Glutamatergic neuron (in vitro differentiated cells): Measurements from ENCODE around the gene HMGB4. TPM values are rescaled to one million over a fixed set of nuclear protein-coding genes. Genes with fewer than 3 reads are reported as not detected.

Experiments used
- DNase-seq: peaks from one replicate; pipeline ENCODE4 v3.0.0; 2022
- H3K27ac Mint-ChIP-seq: one replicate; pipeline ENCODE4 v1.8.0; 2020; ENCODE audit warnings: mild to moderate bottlenecking, mixed read lengths, inconsistent platforms; ENCODE audit not compliant: unreplicated experiment
- H3K27me3 Mint-ChIP-seq: one replicate; pipeline ENCODE4 v1.8.0; 2020; ENCODE audit warnings: mild to moderate bottlenecking, moderate library complexity, mixed read lengths, inconsistent platforms; ENCODE audit not compliant: unreplicated experiment
- H3K36me3 Mint-ChIP-seq: one replicate; pipeline ENCODE4 v1.8.0; 2020; ENCODE audit warnings: mild to moderate bottlenecking, mixed read lengths, inconsistent platforms; ENCODE audit not compliant: unreplicated experiment
- H3K4me1 Mint-ChIP-seq: one replicate; pipeline ENCODE4 v1.8.0; 2020; ENCODE audit warnings: mild to moderate bottlenecking, low read depth, mixed read lengths, inconsistent platforms; ENCODE audit not compliant: unreplicated experiment
- H3K4me3 Mint-ChIP-seq: one replicate; pipeline ENCODE4 v1.8.0; 2020; ENCODE audit warnings: mild to moderate bottlenecking, mixed read lengths, inconsistent platforms; ENCODE audit not compliant: unreplicated experiment
- H3K9me3 Mint-ChIP-seq: one replicate; pipeline ENCODE4 v1.8.0; 2020; ENCODE audit warnings: mild to moderate bottlenecking, moderate library complexity, mixed read lengths, inconsistent platforms; ENCODE audit not compliant: unreplicated experiment
- total RNA-seq: library from RNA; stranded (reverse); fragmentation: NEBNext Ultra II Directional; extraction: Animal tissue kit (Norgen Biotek cat#: 25700); gene quantifications from one replicate; pipeline ENCODE4 v1.2.1, GENCODE V29; 2021; ENCODE audit not compliant: unreplicated experiment
- TF ChIP-seq, protein P1 (sequence below): fragments of 200-600 bp; sonication (generic); IDR thresholded peaks from one replicate; pipeline ENCODE4 v1.5.0; 2021; ENCODE audit not compliant: partially characterized antibody, unreplicated experiment

The HMGB4 gene
- total RNA-seq, 1 donor from 2014 or later: not detected

- Mint-ChIP-seq H3K4me1 (no peaks in the 10 kb centered on the region), H3K27me3 (peaks cover 2% of the 10 kb centered on the region), H3K4me3 (no peak overlapping the region), H3K27ac (no peak overlapping the region), H3K9me3 (no peaks in the 10 kb centered on the region), H3K36me3 (no peaks in the 10 kb centered on the region)
- no peak for DNase-seq
- TF ChIP-seq, protein P1, sequence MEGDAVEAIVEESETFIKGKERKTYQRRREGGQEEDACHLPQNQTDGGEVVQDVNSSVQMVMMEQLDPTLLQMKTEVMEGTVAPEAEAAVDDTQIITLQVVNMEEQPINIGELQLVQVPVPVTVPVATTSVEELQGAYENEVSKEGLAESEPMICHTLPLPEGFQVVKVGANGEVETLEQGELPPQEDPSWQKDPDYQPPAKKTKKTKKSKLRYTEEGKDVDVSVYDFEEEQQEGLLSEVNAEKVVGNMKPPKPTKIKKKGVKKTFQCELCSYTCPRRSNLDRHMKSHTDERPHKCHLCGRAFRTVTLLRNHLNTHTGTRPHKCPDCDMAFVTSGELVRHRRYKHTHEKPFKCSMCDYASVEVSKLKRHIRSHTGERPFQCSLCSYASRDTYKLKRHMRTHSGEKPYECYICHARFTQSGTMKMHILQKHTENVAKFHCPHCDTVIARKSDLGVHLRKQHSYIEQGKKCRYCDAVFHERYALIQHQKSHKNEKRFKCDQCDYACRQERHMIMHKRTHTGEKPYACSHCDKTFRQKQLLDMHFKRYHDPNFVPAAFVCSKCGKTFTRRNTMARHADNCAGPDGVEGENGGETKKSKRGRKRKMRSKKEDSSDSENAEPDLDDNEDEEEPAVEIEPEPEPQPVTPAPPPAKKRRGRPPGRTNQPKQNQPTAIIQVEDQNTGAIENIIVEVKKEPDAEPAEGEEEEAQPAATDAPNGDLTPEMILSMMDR: no peak
Measured at GRCh38 chr1:33878392-33878791, 14.5 kb downstream of the HMGB4 start.

GRCh38 chr1:33880305-33880704, 16.4 kb downstream of the HMGB4 start:
- no peak overlapping the region for H3K4me3 Mint-ChIP-seq
- DNase-seq: no peak
- H3K36me3 Mint-ChIP-seq: peaks cover 4% of the 10 kb centered on the region
- peaks cover 2% of the 10 kb centered on the region for H3K27me3 Mint-ChIP-seq
- TF ChIP-seq, protein P1: no peak
- H3K27ac Mint-ChIP-seq: no peak overlapping the region
- no peaks in the 10 kb centered on the region for H3K4me1 Mint-ChIP-seq
- no peaks in the 10 kb centered on the region for H3K9me3 Mint-ChIP-seq

GRCh38 chr1:33886496-33886895, 22.6 kb downstream of the HMGB4 start:
- Mint-ChIP-seq H3K27me3 (no peaks in the 10 kb centered on the region), H3K4me3 (no peak overlapping the region), H3K4me1 (no peaks in the 10 kb centered on the region), H3K27ac (no peak overlapping the region), H3K9me3 (peaks cover 1% of the 10 kb centered on the region), H3K36me3 (peaks cover 4% of the 10 kb centered on the region)
- TF ChIP-seq, protein P1: no peak
- DNase-seq: no peak

DNA sequence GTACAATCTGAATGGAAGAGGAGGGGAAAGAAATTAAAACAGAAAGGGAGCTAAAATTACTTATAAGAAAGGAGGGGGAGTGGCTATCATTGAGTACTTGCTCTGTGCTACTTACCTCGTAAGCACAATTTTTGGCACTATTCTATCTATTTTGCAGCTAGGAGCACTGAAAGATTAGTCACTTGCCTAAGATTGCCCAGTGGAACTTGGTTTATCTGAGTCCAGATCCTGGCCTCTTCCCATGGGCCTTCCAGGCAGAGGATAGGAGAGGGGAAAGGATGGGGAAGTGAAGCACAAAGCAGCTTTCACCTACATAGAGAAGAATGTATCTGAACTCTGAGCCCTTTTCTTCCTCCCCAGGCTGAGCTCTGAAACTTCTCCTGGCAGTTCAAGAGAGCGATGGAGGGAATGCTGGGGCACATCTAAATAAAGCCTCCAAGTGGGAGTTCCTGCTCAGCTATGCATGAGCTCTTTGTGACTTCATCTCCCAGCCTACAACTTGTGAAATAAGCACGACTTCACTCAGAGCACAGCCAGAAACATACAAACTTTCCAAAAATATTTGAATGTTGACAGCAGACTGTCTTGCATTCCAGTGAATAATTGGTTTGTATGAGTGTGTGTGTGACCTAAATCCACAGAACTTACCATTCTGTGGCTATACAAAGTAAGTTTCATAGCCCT, 29.4 kb downstream of the HMGB4 start:
- TF ChIP-seq, protein P1: no peak
- Mint-ChIP-seq H3K9me3 (peaks cover 1% of the 10 kb centered on the region), H3K27me3 (no peaks in the 10 kb centered on the region), H3K36me3 (no peaks in the 10 kb centered on the region), H3K4me1 (no peaks in the 10 kb centered on the region), H3K4me3 (no peak overlapping the region), H3K27ac (no peak overlapping the region)
- no peak for DNase-seq

DNA sequence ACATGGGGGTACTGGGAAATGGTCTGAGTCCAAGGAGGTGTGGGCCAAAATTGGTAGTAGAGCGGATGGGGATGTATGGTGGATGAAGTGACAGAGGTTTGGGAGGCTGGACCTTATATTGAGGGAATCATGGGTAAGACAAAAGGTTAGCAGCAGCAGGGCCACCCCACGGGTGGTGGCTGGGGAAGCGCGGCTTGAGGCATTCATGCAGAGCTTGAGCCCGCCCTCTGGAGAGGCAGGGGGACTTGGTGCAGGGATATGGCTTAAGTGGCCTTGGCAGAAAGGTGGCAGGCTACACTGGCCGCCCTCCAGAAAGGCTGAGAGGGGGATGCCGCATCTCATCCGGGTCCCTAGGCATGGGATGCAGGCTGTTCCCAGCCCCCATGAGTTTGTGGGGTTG, 31.5 kb downstream of the HMGB4 start:
- Mint-ChIP-seq H3K9me3 (no peaks in the 10 kb centered on the region), H3K27ac (no peak overlapping the region), H3K4me1 (no peaks in the 10 kb centered on the region), H3K36me3 (no peaks in the 10 kb centered on the region), H3K4me3 (no peak overlapping the region), H3K27me3 (no peaks in the 10 kb centered on the region)
- TF ChIP-seq, protein P1: no peak
- DNase-seq: no peak
